GM18526 (cell line): Measurements from ENCODE around the gene SLC6A3.

Experiments used
- POLR2A ChIP-seq: IDR thresholded peaks from 3 replicates; pipeline ENCODE4 v1.6.1; 2011; ENCODE audit not compliant: insufficient read length; ENCODE audit errors: extremely low read depth

The SLC6A3 gene

DNA sequence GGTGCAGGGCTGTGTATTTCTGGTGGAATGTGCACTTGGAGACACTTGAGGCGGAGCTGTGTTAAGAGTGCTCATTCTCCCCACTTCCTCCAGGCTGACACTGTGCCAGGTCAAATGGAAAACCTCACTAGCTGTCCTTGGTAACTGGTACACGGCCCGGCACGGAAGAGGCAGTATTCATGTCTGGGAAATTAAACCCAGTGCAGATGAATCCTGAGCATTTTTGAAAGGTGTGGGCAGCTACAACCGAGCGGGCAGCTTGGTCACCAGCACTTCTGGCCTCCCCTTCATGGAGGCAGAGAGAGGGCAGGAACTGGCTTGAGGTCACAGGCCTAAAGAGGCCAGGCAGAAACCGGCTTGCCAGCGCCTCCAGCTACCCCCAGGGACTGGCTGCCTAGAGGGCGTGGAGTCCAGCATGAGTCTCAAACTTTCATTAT, 101.9 kb downstream of the SLC6A3 start:
- no peak for TF ChIP-seq POLR2A
